K562 (cell line): ENCODE data around the gene HMCN2. TPM values are rescaled to one million over a fixed set of nuclear protein-coding genes. Genes with fewer than 3 reads are reported as not detected.

ENCODE experiments used
- polyA plus RNA-seq, 8 experiments: library from polyadenylated mRNA; depleted of rRNA in 4 of 8; stranded (reverse) in 5 of 8; unstranded in 3 of 8; fragments of >200 nt; fragmentation: Nextera tagmentation in 2 of 8; fragmentation: Illumina TruSeq in 1 of 8; extraction: Ambion mirVana in 2 of 8; extraction: Trizol in 1 of 8; gene quantifications; 2 replicates each; pipeline versions ENCODE4 v1.2.1 to v1.2.3, GENCODE V29; 2011 to 2014; ENCODE audit warnings: inconsistent platforms in 1 of 8, missing spikeins in 1 of 8
- small RNA-seq: library from RNA; depleted of rRNA; stranded (forward); fragments of <200 nt; gene quantifications from one replicate; pipeline ENCODE3, GENCODE V24; 2014
- total RNA-seq, 7 experiments: library from RNA; depleted of rRNA in 6 of 7; stranded (reverse); fragments of >200 nt in 6 of 7; fragmentation: Illumina TruSeq in 2 of 7; extraction: Trizol in 2 of 7; gene quantifications; 2 replicates each; pipeline versions ENCODE4 v1.2.1 to v1.2.3, GENCODE V29; 2011 to 2021; ENCODE audit warnings: low replicate concordance in 1 of 7

The HMCN2 gene
- total and polyA plus RNA-seq, 9 of the 15 experiments (the other 6 are each of a cell fraction or from before 2014, with no cell fraction given), result 0.01 TPM; not detected in 8

Small RNA genes lying within 50 kb of the gene (small RNA-seq; reads per million reads assigned to genes)
- not detected for gene RN7SL665P

Other genes starting within 250 kb of the HMCN2 start
- 8.2 and 8.4 TPM in 2 replicates for gene FNBP1, start 222.6 kb upstream of the HMCN2 start, total RNA-seq (2014; rRNA removed)
- gene FNBP1, start 222.6 kb upstream of the HMCN2 start, total RNA-seq (2014; rRNA removed; fragmentation: Illumina TruSeq; extraction: Trizol), result 6.9 and 13.2 TPM in 2 replicates
- gene FNBP1, start 222.6 kb upstream of the HMCN2 start, total RNA-seq (2015; rRNA removed; fragmentation: Illumina TruSeq; extraction: Trizol), result 13.5 and 14.9 TPM in 2 replicates
- gene FNBP1, start 222.6 kb upstream of the HMCN2 start, total RNA-seq (2021), result 8.5 and 10.7 TPM in 2 replicates
- 7.2 and 7.6 TPM in 2 replicates for gene FNBP1, start 222.6 kb upstream of the HMCN2 start, polyA plus RNA-seq (2011; rRNA removed)
- gene FNBP1, start 222.6 kb upstream of the HMCN2 start, polyA plus RNA-seq (2014; fragmentation: Illumina TruSeq; extraction: Trizol), result 6.1 TPM in 2 replicates
- gene FNBP1, start 222.6 kb upstream of the HMCN2 start, polyA plus RNA-seq (2014; fragmentation: Nextera tagmentation; extraction: Ambion mirVana), result 1 to 10 TPM; 1.8 to 2.2 TPM
- gene FNBP1, start 222.6 kb upstream of the HMCN2 start, polyA plus RNA-seq (2014; rRNA removed), result 5.4 and 8.0 TPM in 2 replicates
- 9.2 and 10.0 TPM in 2 replicates for gene GPR107, start 211.9 kb upstream of the HMCN2 start, total RNA-seq (2014; rRNA removed)
- gene GPR107, start 211.9 kb upstream of the HMCN2 start, total RNA-seq (2014; rRNA removed; fragmentation: Illumina TruSeq; extraction: Trizol), result 12.4 and 14.5 TPM in 2 replicates
- gene GPR107, start 211.9 kb upstream of the HMCN2 start, total RNA-seq (2015; rRNA removed; fragmentation: Illumina TruSeq; extraction: Trizol), result 13.5 and 14.6 TPM in 2 replicates
- 20.3 and 21.8 TPM in 2 replicates for gene GPR107, start 211.9 kb upstream of the HMCN2 start, total RNA-seq (2021)
- gene GPR107, start 211.9 kb upstream of the HMCN2 start, polyA plus RNA-seq (2011; rRNA removed), result 28.2 and 34.6 TPM in 2 replicates
- 19.5 and 27.8 TPM in 2 replicates for gene GPR107, start 211.9 kb upstream of the HMCN2 start, polyA plus RNA-seq (2014; fragmentation: Illumina TruSeq; extraction: Trizol)
- 1 to 10 TPM; 3.2 to 3.5 TPM for gene GPR107, start 211.9 kb upstream of the HMCN2 start, polyA plus RNA-seq (2014; fragmentation: Nextera tagmentation; extraction: Ambion mirVana)
- gene GPR107, start 211.9 kb upstream of the HMCN2 start, polyA plus RNA-seq (2014; rRNA removed), result 13.7 and 14.4 TPM in 2 replicates
- gene NCS1, start 93.4 kb upstream of the HMCN2 start, total RNA-seq (2014; rRNA removed), result 9.6 and 11.6 TPM in 2 replicates
- 7.6 and 8.0 TPM in 2 replicates for gene NCS1, start 93.4 kb upstream of the HMCN2 start, total RNA-seq (2014; rRNA removed; fragmentation: Illumina TruSeq; extraction: Trizol)
- gene NCS1, start 93.4 kb upstream of the HMCN2 start, total RNA-seq (2015; rRNA removed; fragmentation: Illumina TruSeq; extraction: Trizol), result 6.9 and 7.4 TPM in 2 replicates
- gene NCS1, start 93.4 kb upstream of the HMCN2 start, total RNA-seq (2021), result 22.8 and 25.0 TPM in 2 replicates
- 24.0 and 27.0 TPM in 2 replicates for gene NCS1, start 93.4 kb upstream of the HMCN2 start, polyA plus RNA-seq (2011; rRNA removed)
- 10.5 and 19.7 TPM in 2 replicates for gene NCS1, start 93.4 kb upstream of the HMCN2 start, polyA plus RNA-seq (2014; fragmentation: Illumina TruSeq; extraction: Trizol)
- under 1 TPM; 0.28 to 0.66 TPM for gene NCS1, start 93.4 kb upstream of the HMCN2 start, polyA plus RNA-seq (2014; fragmentation: Nextera tagmentation; extraction: Ambion mirVana)
- gene NCS1, start 93.4 kb upstream of the HMCN2 start, polyA plus RNA-seq (2014; rRNA removed), result 11.2 and 13.1 TPM in 2 replicates
- gene ASS1, start 179.2 kb downstream of the HMCN2 start, total RNA-seq (2014; rRNA removed), result 4.6 and 4.8 TPM in 2 replicates
- 2.2 and 4.2 TPM in 2 replicates for gene ASS1, start 179.2 kb downstream of the HMCN2 start, total RNA-seq (2014; rRNA removed; fragmentation: Illumina TruSeq; extraction: Trizol)
- 1.5 and 1.7 TPM in 2 replicates for gene ASS1, start 179.2 kb downstream of the HMCN2 start, total RNA-seq (2015; rRNA removed; fragmentation: Illumina TruSeq; extraction: Trizol)
- 3.7 TPM in 2 replicates for gene ASS1, start 179.2 kb downstream of the HMCN2 start, total RNA-seq (2021)
- 2.9 and 4.7 TPM in 2 replicates for gene ASS1, start 179.2 kb downstream of the HMCN2 start, polyA plus RNA-seq (2011; rRNA removed)
- 5.7 and 5.9 TPM in 2 replicates for gene ASS1, start 179.2 kb downstream of the HMCN2 start, polyA plus RNA-seq (2014; fragmentation: Illumina TruSeq; extraction: Trizol)
- 1 to 10 TPM; 1.7 to 3.6 TPM for gene ASS1, start 179.2 kb downstream of the HMCN2 start, polyA plus RNA-seq (2014; fragmentation: Nextera tagmentation; extraction: Ambion mirVana)
- gene ASS1, start 179.2 kb downstream of the HMCN2 start, polyA plus RNA-seq (2014; rRNA removed), result 3.8 and 6.5 TPM in 2 replicates